Left ventricle myocardium inferior (tissue), 1 donor: Measurements from ENCODE around the gene SQOR. TPM values are rescaled to one million over a fixed set of nuclear protein-coding genes. Genes with fewer than 3 reads are reported as not detected.

Source experiments
- DNase-seq: peaks from one replicate; pipeline ENCODE4 v3.0.0-alpha.2; 2020
- H3K27ac ChIP-seq: fragments of 200-600 bp; replicated peaks from 2 replicates; pipeline ENCODE4 v1.8.0; 2021
- H3K27me3 ChIP-seq: fragments of 200-600 bp; 2 replicates; pipeline ENCODE4 v1.8.0; 2021; ENCODE audit warnings: low read depth
- H3K36me3 ChIP-seq: fragments of 200-600 bp; 2 replicates; pipeline ENCODE4 v1.8.0; 2021
- H3K4me1 ChIP-seq: fragments of 200-600 bp; 2 replicates; pipeline ENCODE4 v1.8.0; 2021
- H3K4me3 ChIP-seq: fragments of 200-600 bp; 2 replicates; pipeline ENCODE4 v1.8.0; 2021; ENCODE audit warnings: mild to moderate bottlenecking, moderate library complexity
- H3K9me3 ChIP-seq: fragments of 200-600 bp; replicated peaks from 2 replicates; pipeline ENCODE4 v1.8.0; 2021
- CTCF ChIP-seq: fragments of 200-600 bp; IDR thresholded peaks from 2 replicates; pipeline ENCODE4 v1.8.0; 2021; ENCODE audit warnings: antibody characterized with exemption, mild to moderate bottlenecking, borderline replicate concordance
- intact Hi-C: fragments of 100-400 bp; cut with micrococcal nuclease; formaldehyde crosslinking; loops from one replicate; pipeline ENCODE4 v1.11.0; 2022
- total RNA-seq: library from RNA; stranded (reverse); fragmentation: NEBNext Ultra II Directional; extraction: Animal tissue kit (Norgen Biotek cat#: 25700); gene quantifications from one replicate; pipeline ENCODE4 v1.2.1, GENCODE V29; 2021
- donor health status: DM: no; HTN: yes; CAD: no; lungs with severe emphysema.

Gene SQOR
- total RNA-seq, 1 donor from 2014 or later = 16.5 TPM

- no peak overlapping the region for H3K4me3 ChIP-seq
- no peak for DNase-seq
- no peaks in the 10 kb centered on the region for H3K36me3 ChIP-seq
- no peaks in the 10 kb centered on the region for H3K27me3 ChIP-seq
- H3K9me3 ChIP-seq = no peaks in the 10 kb centered on the region
- H3K27ac ChIP-seq = peak overlapping the region; percentile 47
- peaks cover 66% of the 10 kb centered on the region for H3K4me1 ChIP-seq
- TF ChIP-seq CTCF = no peak
- intact Hi-C loops = no loop called here
These were observed 6.5 kb downstream of the SQOR start for GRCh38 chr15:45641374-45641781.

DNA sequence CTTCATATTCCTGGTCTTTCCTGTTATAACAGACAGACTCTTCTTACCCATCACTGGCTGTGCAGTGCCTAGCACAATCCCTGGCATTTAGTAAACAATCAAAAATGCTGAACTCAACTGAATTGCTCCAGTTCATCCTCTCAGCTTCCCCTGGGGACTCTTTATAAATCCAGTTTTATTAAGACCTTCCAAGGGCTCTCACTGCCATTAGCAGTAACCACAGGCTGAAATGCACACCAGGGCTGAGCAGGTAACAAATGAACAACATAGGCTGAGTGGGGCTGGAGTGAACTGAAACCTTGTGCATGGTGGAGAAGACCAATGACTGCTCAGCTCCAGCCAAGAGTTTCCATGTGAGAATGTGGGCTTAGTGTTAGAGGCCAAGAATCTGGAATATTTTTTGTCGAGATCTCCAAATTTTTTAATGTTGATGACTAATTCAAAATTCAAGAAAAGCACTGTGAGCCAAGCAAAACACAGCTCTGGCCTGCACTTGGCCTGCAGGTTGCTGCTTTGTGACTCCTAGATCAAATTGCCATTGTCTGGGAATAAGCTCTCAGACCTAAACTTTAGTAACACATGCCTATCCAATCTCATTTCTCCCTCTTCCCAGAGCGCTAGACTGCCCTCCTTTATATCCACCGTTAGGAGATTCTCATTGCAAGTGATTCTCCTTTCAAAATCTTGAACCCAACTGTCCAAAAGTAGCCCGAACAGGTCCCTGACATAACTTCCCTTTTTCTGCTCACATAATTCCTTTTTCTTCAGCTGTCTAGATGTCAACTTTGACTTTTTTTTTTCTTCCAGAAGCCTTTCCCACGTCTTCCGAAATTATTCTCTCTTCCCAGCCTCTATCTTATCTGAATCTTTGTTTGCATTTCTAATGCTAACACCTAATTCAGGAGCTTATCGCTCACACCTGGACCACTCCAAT lies 7.4 kb downstream of the SQOR start:
- no peak for DNase-seq
- peaks cover 58% of the 10 kb centered on the region for H3K4me1 ChIP-seq
- H3K27me3 ChIP-seq = no peaks in the 10 kb centered on the region
- H3K9me3 ChIP-seq = no peaks in the 10 kb centered on the region
- no peak overlapping the region for H3K4me3 ChIP-seq
- intact Hi-C loops = no loop called here
- H3K27ac ChIP-seq = peak overlapping the region; percentile 47
- no peak for TF ChIP-seq CTCF
- H3K36me3 ChIP-seq = no peaks in the 10 kb centered on the region

- DNase-seq = no peak
- no peaks in the 10 kb centered on the region for H3K36me3 ChIP-seq
- TF ChIP-seq CTCF = no peak
- H3K4me1 ChIP-seq = peaks cover 58% of the 10 kb centered on the region
- H3K27me3 ChIP-seq = no peaks in the 10 kb centered on the region
- H3K27ac ChIP-seq = no peak overlapping the region
- H3K9me3 ChIP-seq = no peaks in the 10 kb centered on the region
- H3K4me3 ChIP-seq = no peak overlapping the region
- intact Hi-C loops = no loop called here
These were observed 9.6 kb downstream of the SQOR start for GRCh38 chr15:45644437-45644836.

- no peak for DNase-seq
These were observed 10.5 kb downstream of the SQOR start for GRCh38 chr15:45645026-45645980.

More at GRCh38 chr15:45645026-45645980, 10.5 kb downstream of the SQOR start:
- H3K36me3 ChIP-seq = no peaks in the 10 kb centered on the region
- intact Hi-C loops = no loop called here
- TF ChIP-seq CTCF = no peak
- peaks cover 64% of the 10 kb centered on the region for H3K4me1 ChIP-seq
- no peaks in the 10 kb centered on the region for H3K27me3 ChIP-seq
- no peaks in the 10 kb centered on the region for H3K9me3 ChIP-seq
- H3K27ac ChIP-seq = no peak overlapping the region
- no peak overlapping the region for H3K4me3 ChIP-seq
